KMS-11 (cell line): ENCODE data around the gene LMLN.

Experiments used
- H2AFZ ChIP-seq: fragments of 200-600 bp; sonication (generic); 2 replicates; pipeline ENCODE4 v1.6.1; 2016; ENCODE audit warnings: antibody characterized with exemption, mixed run types, low read depth
- H3K27ac ChIP-seq: fragments of 200-600 bp; sonication (generic); 2 replicates; pipeline ENCODE4 v1.6.1; 2016; ENCODE audit warnings: mild to moderate bottlenecking, mixed run types
- H3K27me3 ChIP-seq: fragments of 200-600 bp; sonication (generic); 2 replicates; pipeline ENCODE4 v1.6.1; 2017; ENCODE audit warnings: mild to moderate bottlenecking, low read depth, mixed run types, moderate library complexity; ENCODE audit not compliant: insufficient read depth
- H3K36me3 ChIP-seq: fragments of 200-600 bp; sonication (generic); 2 replicates; pipeline ENCODE4 v1.6.1; 2017; ENCODE audit warnings: mild to moderate bottlenecking, mixed run types; ENCODE audit not compliant: insufficient read depth
- H3K4me1 ChIP-seq: fragments of 200-600 bp; sonication (generic); 2 replicates; pipeline ENCODE4 v1.6.1; 2016; ENCODE audit warnings: mild to moderate bottlenecking, low read depth, mixed run types; ENCODE audit not compliant: poor library complexity, severe bottlenecking
- H3K4me2 ChIP-seq: fragments of 200-600 bp; sonication (generic); 2 replicates; pipeline ENCODE4 v1.7.0; 2016; ENCODE audit warnings: mild to moderate bottlenecking, mixed run types
- H3K4me3 ChIP-seq: fragments of 200-600 bp; sonication (generic); IDR thresholded peaks from 2 replicates; pipeline ENCODE4 v1.6.1; 2017; ENCODE audit warnings: low read depth, low read length, mixed read lengths; ENCODE audit not compliant: insufficient read depth
- H3K79me2 ChIP-seq: fragments of 200-600 bp; sonication (generic); 2 replicates; pipeline ENCODE4 v1.6.1; 2016; ENCODE audit warnings: low read depth, mixed run types; ENCODE audit not compliant: insufficient read depth
- H3K9ac ChIP-seq: fragments of 200-600 bp; sonication (generic); 2 replicates; pipeline ENCODE4 v1.6.1; 2016; ENCODE audit warnings: mild to moderate bottlenecking, mixed run types
- H4K20me1 ChIP-seq: fragments of 200-600 bp; sonication (generic); 2 replicates; pipeline ENCODE4 v1.6.1; 2016; ENCODE audit warnings: mild to moderate bottlenecking, mixed run types; ENCODE audit not compliant: insufficient read depth
- TF ChIP-seq, protein P1 (sequence below): fragments of 200-600 bp; sonication (generic); conservative IDR thresholded peaks from 2 replicates; pipeline ENCODE4 v1.6.1; 2017; ENCODE audit warnings: low read depth, mild to moderate bottlenecking, antibody characterized with exemption, low read length, moderate library complexity, mixed read lengths

LMLN gene

DNA sequence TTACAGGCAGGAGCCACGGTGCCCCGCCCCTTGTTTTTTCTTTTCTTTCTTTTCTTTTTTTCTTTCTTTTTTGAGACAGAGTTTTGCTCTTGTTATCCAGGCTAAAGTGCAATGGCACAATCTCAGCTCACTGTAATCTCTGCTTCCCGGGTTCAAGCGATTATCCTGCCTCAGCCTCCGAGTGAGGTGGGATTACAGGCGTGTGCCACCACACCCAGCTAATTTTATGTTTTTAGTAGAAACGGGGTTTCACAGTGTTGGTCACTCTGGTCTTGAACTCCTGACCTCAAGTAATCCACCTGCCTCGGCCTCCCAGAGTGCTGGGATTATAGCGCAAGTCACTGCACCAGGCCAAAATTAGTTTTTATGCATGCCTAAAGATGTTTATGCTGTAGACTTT is 7.6 kb upstream of the LMLN start:
- TF ChIP-seq, protein P1, sequence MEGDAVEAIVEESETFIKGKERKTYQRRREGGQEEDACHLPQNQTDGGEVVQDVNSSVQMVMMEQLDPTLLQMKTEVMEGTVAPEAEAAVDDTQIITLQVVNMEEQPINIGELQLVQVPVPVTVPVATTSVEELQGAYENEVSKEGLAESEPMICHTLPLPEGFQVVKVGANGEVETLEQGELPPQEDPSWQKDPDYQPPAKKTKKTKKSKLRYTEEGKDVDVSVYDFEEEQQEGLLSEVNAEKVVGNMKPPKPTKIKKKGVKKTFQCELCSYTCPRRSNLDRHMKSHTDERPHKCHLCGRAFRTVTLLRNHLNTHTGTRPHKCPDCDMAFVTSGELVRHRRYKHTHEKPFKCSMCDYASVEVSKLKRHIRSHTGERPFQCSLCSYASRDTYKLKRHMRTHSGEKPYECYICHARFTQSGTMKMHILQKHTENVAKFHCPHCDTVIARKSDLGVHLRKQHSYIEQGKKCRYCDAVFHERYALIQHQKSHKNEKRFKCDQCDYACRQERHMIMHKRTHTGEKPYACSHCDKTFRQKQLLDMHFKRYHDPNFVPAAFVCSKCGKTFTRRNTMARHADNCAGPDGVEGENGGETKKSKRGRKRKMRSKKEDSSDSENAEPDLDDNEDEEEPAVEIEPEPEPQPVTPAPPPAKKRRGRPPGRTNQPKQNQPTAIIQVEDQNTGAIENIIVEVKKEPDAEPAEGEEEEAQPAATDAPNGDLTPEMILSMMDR = no peak
- Histone ChIP-seq H3K27ac (no peak overlapping the region), H3K4me3 (no peak overlapping the region), H3K4me1 (peaks cover 22% of the 10 kb centered on the region), H2AFZ (no peak overlapping the region), H3K79me2 (peaks cover 41% of the 10 kb centered on the region), H3K36me3 (peaks cover 42% of the 10 kb centered on the region; the same call in 1 of the 2 replicates), H3K9ac (no peak overlapping the region), H3K4me2 (peak overlapping the region; percentile 85; the same call in 1 of the 2 replicates), H3K27me3 (no peaks in the 10 kb centered on the region), H4K20me1 (0 out of 2 replicates have a peak, but pooled peaks cover 12% of the 10 kb centered on the region)

DNA sequence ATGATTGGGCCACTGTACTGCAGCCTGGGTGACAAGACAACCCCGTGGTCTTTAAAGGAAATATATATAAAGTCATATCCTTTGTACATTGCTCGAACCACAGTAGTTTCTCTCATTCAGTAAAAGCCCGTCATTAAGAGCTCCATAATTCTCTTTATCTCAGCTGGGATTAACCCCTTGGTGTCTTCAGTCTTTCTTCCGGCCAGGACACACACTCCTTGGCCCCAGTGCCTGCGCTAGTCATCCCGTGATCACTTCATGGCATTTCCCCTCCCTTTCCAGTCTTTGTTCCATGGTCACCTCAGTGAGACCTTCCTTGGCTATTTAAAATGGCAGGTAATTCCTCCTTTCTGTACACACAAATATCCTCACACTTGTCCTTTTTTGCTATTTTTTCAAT is 6.7 kb upstream of the LMLN start:
- peaks cover 41% of the 10 kb centered on the region for H3K79me2 ChIP-seq
- TF ChIP-seq, protein P1 = no peak
- no peak overlapping the region for H3K9ac ChIP-seq
- H3K4me3 ChIP-seq = no peak overlapping the region
- H3K27me3 ChIP-seq = no peaks in the 10 kb centered on the region
- peaks cover 42% of the 10 kb centered on the region; the same call in 1 of the 2 replicates for H3K36me3 ChIP-seq
- 0 out of 2 replicates have a peak, but pooled peaks cover 12% of the 10 kb centered on the region for H4K20me1 ChIP-seq
- peaks cover 22% of the 10 kb centered on the region for H3K4me1 ChIP-seq
- H2AFZ ChIP-seq = no peak overlapping the region
- H3K27ac ChIP-seq = no peak overlapping the region
- no peak overlapping the region; the same call in 1 of the 2 replicates for H3K4me2 ChIP-seq

DNA sequence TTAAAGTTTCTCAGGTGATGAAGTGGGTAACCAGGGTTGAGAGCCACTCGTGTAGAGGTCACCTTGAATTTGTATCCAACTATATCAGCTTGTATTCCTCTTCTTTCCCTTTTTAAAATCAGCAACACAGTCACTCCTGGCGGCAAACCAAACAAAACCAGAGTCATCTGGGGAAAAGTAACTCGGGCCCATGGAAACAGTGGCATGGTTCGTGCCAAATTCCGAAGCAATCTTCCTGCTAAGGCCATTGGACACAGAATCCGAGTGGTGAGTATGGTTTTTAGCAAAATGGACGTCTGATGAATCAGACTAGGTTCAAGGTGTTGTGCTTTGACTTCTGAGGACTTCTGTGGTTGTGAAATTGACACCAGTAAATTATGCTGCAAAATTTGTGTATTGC is 6.1 kb upstream of the LMLN start:
- Histone ChIP-seq H3K27ac (no peak overlapping the region), H3K27me3 (no peaks in the 10 kb centered on the region), H3K4me1 (peaks cover 22% of the 10 kb centered on the region), H4K20me1 (0 out of 2 replicates have a peak, but pooled peaks cover 12% of the 10 kb centered on the region), H3K79me2 (peaks cover 41% of the 10 kb centered on the region), H3K9ac (no peak overlapping the region), H2AFZ (no peak overlapping the region), H3K4me3 (no peak overlapping the region), H3K36me3 (peaks cover 42% of the 10 kb centered on the region; the same call in 1 of the 2 replicates), H3K4me2 (no peak overlapping the region)
- TF ChIP-seq, protein P1 = no peak

DNA sequence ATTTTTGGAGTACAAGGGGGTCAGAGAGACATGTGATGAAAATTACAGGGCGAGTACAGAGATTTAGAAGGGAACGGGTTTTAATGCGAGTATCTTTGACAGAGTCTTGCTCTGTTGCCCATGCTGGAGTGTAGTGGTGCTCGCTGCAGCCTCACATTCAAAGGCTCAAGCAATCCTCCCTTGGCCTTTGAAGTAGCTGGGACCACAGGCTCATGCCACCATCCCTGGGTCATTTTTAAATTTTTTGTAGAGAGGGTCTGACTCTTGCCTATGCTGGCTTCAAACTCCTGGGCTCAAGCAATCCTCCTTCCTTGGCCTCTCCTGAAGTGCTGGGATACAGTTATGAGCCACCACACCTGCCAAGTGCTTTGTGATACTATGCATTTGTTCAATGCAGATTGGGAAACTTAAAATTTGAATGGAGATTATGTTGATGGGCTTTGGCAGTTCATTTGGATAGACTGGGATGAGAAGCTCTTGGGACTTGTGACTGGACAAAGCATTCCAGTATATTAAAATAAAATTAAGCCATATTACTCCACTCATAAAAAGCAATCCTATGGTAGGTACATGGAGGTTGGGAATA is 4.0 kb upstream of the LMLN start:
- H3K4me1 ChIP-seq = peaks cover 28% of the 10 kb centered on the region
- peaks cover 31% of the 10 kb centered on the region for H3K79me2 ChIP-seq
- no peak overlapping the region for H3K4me2 ChIP-seq
- H3K4me3 ChIP-seq = no peak overlapping the region
- H4K20me1 ChIP-seq = 0 out of 2 replicates have a peak, but pooled peaks cover 12% of the 10 kb centered on the region
- no peak overlapping the region for H3K27ac ChIP-seq
- TF ChIP-seq, protein P1 = no peak
- no peaks in the 10 kb centered on the region for H3K27me3 ChIP-seq
- H3K36me3 ChIP-seq = peaks cover 38% of the 10 kb centered on the region; the same call in 1 of the 2 replicates
- no peak overlapping the region for H2AFZ ChIP-seq
- H3K9ac ChIP-seq = no peak overlapping the region
